Activated CD8-positive, alpha-beta memory T cell treated with anti-CD3 and anti-CD28 coated beads, Interleukin-2, amount 50 U/mL, for 1 hour (primary cell): ENCODE results near the gene SOX15.

Experiments used
- DNase-seq: peaks from one replicate; pipeline ENCODE4 v3.0.0-alpha.2; 2020; ENCODE audit errors: extremely low read depth

The SOX15 gene

DNA sequence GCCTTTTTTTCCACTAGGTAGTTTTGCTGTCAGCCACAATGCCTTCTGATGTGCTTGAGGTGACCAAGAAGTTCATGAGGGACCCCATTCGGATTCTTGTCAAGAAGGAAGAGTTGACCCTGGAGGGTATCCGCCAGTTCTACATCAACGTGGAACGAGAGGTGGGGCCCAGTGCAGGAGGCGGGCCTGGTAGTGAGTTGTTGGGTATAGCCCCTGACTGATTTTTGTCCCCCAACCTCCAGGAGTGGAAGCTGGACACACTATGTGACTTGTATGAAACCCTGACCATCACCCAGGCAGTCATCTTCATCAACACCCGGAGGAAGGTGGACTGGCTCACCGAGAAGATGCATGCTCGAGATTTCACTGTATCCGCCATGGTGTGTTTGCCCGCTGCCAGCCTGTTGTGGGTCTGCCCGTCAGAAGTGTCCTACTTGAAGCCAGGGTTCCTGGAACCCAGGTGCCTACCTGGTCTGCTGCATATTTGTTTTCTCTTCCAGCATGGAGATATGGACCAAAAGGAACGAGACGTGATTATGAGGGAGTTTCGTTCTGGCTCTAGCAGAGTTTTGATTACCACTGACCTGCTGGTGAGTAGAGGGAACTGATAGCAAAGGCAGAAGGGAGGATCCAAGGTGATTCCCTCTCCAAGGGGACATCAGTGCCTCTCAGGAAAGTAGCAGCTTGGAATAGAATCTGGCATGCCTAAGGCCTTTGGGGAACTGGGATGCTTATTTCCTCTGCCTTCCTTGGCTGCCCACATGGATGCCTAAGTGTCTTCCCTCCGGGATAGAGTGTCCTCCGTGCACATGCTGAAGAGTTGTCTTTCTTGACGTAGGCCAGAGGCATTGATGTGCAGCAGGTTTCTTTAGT is 12.3 kb downstream of the SOX15 start:
- no peak for DNase-seq

- no peak for DNase-seq
Measured at GRCh38 chr17:7576432-7576937, 13.4 kb downstream of the SOX15 start.

- DNase-seq = no peak
Measured at GRCh38 chr17:7575959-7576358, 13.9 kb downstream of the SOX15 start.

GRCh38 chr17:7575481-7575883 is 14.4 kb downstream of the SOX15 start:
- no peak for DNase-seq

DNA sequence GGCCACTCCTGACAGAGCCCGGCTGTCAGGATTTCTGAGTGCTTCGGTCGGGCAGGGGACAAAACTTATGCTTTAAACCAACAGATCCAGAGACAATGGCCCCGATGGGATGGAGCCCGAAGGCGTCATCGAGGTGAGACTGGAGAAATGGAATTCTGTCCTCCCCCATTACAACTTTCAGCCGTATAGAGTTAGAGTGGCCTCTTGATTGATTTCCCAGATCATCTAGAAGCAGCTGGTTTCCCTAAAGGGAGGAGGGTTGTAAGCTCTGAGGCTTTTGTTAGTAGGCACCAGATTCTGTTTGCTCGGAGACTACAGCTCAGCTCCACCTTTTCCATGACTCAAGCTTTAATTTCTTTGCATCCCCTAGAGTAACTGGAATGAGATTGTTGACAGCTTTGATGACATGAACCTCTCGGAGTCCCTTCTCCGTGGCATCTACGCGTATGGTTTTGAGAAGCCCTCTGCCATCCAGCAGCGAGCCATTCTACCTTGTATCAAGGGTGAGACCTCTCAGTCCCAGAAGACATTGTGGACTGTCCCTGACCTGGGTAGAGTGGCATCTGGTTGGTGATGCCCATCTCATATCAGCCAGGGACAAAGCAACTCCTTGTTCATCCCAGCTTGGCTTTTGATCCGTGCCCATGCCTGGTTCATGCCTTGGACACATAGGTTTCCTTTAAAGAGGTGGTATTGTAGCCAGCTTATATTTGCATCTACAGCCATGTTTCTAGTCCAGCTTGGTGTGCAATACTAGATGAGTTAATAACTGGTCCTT is 15.5 kb downstream of the SOX15 start:
- no peak for DNase-seq

DNA sequence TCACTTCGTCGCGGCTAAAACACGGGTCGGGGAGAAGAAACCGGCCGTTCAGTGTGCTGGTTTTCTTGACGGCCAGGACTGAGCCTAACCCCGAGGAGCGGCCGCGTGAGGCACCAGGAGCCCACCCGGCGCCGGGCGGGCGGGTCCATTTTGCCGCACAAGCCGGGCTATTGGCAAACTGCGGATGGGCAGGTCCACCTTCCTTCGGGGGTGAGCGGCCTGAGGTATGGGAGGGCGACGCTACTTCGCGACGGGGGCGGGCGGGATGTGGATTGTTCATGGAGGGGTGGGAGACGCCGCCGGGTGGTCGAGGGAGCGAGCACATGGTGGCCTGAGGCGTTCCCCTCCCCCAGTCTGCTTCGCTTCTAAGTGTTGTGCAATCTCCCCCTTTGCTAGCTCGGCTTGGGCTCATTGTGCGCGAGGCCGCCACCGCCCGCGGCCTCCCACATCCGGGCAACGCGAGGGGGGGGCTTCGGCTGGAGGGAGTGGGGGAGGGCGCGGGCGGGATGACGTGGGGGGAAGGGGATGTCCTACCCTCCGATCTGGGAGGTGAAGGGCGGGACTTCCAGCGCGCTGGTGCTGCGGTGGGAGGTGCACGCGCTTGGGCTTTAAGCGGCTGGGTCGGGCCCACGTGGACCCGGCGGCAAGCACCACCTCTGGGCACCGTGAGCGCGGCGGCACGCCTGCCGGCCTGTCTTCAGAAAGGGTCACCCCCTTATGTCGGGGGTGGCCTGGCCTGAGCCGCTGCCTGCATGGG is 16.4 kb downstream of the SOX15 start:
- peak; percentile 77 for DNase-seq

DNA sequence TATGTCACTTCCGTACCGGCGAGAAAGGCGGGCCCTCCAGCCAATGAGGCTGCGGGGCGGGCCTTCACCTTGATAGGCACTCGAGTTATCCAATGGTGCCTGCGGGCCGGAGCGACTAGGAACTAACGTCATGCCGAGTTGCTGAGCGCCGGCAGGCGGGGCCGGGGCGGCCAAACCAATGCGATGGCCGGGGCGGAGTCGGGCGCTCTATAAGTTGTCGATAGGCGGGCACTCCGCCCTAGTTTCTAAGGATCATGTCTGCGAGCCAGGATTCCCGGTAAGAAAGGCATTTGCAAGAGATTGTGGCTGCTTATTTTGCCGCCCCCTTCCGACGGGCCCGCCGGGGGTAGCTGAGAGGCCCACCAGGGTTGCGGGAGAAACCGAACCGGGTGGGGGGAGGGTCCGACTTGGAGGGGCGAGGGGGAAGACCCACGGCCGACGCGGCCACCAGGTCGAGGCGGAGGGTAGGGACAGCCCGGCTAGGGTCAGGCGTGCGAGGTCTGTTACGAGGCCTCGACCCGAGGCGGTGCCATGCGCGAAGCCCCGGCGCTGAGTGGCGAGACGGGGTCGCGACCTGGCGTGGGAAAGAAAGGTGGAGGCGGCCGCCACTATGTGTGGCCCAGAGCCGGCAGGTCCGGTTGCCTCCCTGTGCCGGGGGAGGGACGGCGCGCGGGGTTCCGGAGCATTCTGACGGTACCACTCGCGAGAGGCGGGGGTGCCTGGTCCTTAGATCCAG is 17.1 kb downstream of the SOX15 start:
- peak; percentile 99 for DNase-seq

DNA sequence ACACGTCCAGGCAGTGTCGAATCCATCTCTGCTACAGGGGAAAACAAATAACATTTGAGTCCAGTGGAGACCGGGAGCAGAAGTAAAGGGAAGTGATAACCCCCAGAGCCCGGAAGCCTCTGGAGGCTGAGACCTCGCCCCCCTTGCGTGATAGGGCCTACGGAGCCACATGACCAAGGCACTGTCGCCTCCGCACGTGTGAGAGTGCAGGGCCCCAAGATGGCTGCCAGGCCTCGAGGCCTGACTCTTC is 17.6 kb downstream of the SOX15 start:
- no peak for DNase-seq

DNA sequence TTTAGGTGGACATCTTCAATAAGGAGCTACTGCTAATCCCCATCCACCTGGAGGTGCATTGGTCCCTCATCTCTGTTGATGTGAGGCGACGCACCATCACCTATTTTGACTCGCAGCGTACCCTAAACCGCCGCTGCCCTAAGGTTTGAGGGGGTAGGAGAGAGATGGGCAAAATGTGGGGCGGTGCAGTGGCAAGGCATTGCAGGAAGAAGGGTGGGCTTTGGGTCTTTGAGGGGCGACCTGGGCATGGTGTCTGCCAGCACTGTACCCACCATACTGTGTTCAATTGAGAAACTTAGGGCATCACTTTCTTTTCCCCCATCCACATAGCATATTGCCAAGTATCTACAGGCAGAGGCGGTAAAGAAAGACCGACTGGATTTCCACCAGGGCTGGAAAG is 19.5 kb downstream of the SOX15 start:
- no peak for DNase-seq

GRCh38 chr17:7569571-7569970 is 20.3 kb downstream of the SOX15 start:
- no peak for DNase-seq

- no peak for DNase-seq
Measured at GRCh38 chr17:7563115-7563869, 26.6 kb downstream of the SOX15 start.

DNA sequence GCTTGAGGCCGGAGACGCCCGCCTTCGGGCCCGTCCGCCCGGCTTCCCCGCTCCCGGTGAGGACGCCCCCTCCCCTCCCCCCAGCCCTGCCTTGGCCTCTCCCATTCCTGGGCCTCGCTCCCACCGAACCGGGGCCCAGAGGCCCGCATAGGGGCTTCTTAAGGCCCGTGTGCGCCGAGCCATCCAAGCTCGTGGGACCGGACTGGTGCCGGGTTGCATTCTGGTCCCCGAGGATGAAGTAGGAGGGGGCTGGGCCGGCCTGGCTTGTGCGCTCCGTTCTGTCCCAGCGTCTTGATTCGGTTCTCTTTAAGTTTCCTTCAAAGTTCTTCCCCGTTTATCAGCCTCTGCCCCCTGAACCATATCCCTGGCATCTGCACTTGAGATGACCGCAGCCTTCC is 27.7 kb downstream of the SOX15 start:
- no peak for DNase-seq

DNA sequence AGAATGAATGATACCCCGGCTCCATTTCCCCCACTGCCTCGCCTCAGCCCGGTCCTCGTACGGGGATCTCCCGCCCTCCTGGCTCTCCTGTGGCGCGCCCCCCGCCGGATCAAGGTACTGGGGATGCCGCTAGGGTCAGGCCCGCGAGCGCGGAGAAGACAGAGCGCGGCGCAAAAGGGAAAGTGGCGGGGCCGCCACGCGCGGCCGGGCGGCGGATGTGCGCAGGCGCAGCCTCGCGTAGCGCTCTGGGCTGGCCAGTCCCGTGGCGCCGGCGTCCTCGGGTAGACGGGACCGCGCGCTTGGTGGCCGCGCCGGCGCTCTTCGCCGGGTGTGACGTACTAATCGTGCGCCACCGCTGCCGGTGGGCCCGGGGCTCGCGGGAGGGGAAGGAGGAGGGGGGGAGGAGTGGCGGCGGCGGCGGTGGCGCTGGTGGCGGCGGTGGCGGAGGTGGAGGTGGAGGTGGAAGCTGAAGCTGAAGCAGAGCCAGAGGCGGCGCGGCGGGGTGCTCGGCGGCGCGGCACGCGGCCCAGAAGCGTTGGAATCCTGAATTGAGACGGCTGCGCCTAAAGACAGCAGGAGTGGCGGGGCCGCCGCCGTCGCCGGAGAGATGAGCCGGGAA is 28.2 kb downstream of the SOX15 start, which contains the start of gene SENP3:
Gene SENP3 (plus strand): TSS at position 331 of the 619 bp plus-strand sequence. CDS start 1,158 bp downstream, outside the sequence.
- DNase-seq = peak; percentile 58

- DNase-seq = peak; percentile 34
Measured at GRCh38 chr17:7561028-7561575, 28.8 kb downstream of the SOX15 start.

DNA sequence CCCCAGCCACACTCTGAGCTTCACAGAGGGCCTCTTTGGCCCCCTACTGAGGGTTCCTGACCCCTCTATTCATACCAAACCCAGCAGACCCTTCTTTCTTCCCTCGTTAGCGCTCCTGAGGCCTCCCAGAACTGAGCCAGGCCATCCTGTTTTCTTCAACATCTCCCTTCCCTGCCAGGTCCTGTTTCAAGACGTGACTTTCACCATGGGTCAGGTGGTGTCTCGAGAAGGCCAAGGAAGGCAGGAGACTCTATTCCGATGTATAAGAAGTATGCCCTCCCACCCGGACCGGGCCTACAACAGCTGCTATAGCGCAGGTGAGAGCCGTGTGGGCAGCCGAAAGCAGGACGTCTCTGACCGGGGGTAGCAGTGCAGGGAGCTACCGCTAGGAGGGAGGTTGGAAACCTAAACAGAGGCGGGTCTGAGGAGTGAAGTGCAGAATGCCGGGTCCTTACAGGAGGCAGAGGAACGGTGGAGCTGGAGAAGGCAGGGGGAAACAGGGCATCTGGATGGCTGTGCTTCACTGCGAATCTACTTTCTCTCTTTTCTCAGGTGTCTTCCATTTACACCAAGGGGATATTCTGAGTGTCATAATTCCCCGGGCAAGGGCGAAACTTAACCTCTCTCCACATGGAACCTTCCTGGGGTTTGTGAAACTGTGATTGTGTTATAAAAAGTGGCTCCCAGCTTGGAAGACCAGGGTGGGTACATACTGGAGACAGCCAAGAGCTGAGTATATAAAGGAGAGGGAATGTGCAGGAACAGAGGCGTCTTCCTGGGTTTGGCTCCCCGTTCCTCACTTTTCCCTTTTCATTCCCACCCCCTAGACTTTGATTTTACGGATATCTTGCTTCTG is 29.5 kb downstream of the SOX15 start:
- no peak for DNase-seq

- no peak for DNase-seq
Measured at GRCh38 chr17:7559320-7560171, 30.3 kb downstream of the SOX15 start.

- DNase-seq = no peak
Measured at GRCh38 chr17:7558544-7559319, 31.2 kb downstream of the SOX15 start, which contains the start of gene TNFSF13. TNFSF13 (plus strand) TSS chr17:7558750; CDS start chr17:7559040, 290 bp downstream.
